C4-2B (cell line): ENCODE data around the gene CCR6.

Experiments used
- CTCF ChIP-seq: fragments of 450-650 bp; conservative IDR thresholded peaks from 2 replicates; pipeline ENCODE4 v1.5.1; 2017; ENCODE audit warnings: mild to moderate bottlenecking
- ZFX ChIP-seq: fragments of 450-650 bp; IDR thresholded peaks from 2 replicates; pipeline ENCODE4 v1.6.1; 2017

GRCh38 chr6:167162591-167162990, 39.7 kb downstream of the CCR6 start:
- TF ChIP-seq CTCF (no peak), ZFX (no peak)
